Hepatocyte (in vitro differentiated cells): Measurements from ENCODE around the gene ESD.
"Not testable (repeated sequence)": the region's sequence is repeated elsewhere in the genome, so short reads cannot be mapped to it uniquely, and the experiment has no call there.

Source experiments
- CTCF ChIP-seq: fragments of 200-600 bp; sonication (generic); IDR thresholded peaks from 2 replicates; pipeline ENCODE4 v1.5.1; 2016; ENCODE audit warnings: antibody characterized with exemption, mild to moderate bottlenecking; ENCODE audit not compliant: poor library complexity
- EZH2 ChIP-seq: fragments of 200-600 bp; sonication (generic); IDR thresholded peaks from 2 replicates; pipeline ENCODE4 v1.6.1; 2016; ENCODE audit warnings: antibody characterized with exemption, mild to moderate bottlenecking, borderline replicate concordance
- EZH2phosphoT487 ChIP-seq: fragments of 200-600 bp; sonication (generic); IDR thresholded peaks from one replicate; pipeline ENCODE4 v1.6.1; 2018; ENCODE audit warnings: antibody characterized with exemption, mild to moderate bottlenecking, low read depth, moderate library complexity; ENCODE audit not compliant: unreplicated experiment, severe bottlenecking

DNA sequence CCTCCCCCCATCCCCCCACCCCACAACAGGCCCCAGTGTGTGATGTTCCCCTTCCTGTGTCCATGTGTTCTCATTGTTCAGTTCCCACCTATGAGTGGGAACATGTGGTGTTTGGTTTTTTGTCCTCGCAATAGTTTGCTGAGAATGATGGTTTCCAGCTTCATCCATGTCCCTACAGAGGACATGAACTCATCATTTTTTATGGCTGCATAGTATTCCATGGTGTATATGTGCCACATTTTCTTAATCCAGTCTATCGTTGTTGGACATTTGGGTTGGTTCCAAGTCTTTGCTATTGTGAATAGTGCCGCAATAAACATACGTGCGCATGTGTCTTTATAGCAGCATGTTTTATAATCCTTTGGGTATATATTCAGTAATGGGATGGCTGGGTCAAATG is 41.5 kb downstream of the ESD start:
- TF ChIP-seq CTCF, EZH2, EZH2phosphoT487: not testable (repeated sequence)
